Stomach (tissue), 4 donors: ENCODE measurements around the gene CARD11.

ENCODE experiments used
- EP300 ChIP-seq: sonication (generic); formaldehyde crosslinking; IDR thresholded peaks from one replicate; pipeline ENCODE4 v1.6.1; 2017; ENCODE audit warnings: antibody characterized with exemption
- TF ChIP-seq, protein P1 (sequence below), 7 experiments: fragments of 450-650 bp in 4 of 7; fragments of 200-600 bp in 3 of 7; sonication (generic) in 3 of 7; IDR thresholded peaks; one replicate each; pipeline ENCODE4 v1.5.1; 2016 to 2019; ENCODE audit warnings: antibody characterized with exemption in 7 of 7, control low read depth in 2 of 7, mild to moderate bottlenecking in 1 of 7

DNA sequence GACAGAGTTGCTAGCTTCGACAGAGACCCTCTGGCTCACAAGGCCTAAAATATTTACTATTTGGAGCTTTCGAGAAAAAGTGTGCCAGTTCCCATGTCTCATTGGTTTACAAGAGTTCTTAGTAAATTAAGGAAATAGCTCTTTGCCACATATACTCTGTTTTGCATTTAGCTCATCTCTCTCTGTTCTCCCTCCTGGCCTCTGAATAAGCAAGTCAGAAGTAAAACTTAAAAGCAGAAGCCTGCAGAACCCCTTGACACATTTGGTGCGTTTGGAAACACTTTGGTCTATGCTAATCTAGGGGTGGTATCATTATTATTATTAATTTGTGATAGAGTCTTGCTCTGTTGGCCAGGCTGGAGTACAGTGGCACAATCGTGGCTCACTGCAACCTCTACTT is 6.4 kb downstream of the CARD11 start:
- TF ChIP-seq EP300, result no peak
- TF ChIP-seq, protein P1, sequence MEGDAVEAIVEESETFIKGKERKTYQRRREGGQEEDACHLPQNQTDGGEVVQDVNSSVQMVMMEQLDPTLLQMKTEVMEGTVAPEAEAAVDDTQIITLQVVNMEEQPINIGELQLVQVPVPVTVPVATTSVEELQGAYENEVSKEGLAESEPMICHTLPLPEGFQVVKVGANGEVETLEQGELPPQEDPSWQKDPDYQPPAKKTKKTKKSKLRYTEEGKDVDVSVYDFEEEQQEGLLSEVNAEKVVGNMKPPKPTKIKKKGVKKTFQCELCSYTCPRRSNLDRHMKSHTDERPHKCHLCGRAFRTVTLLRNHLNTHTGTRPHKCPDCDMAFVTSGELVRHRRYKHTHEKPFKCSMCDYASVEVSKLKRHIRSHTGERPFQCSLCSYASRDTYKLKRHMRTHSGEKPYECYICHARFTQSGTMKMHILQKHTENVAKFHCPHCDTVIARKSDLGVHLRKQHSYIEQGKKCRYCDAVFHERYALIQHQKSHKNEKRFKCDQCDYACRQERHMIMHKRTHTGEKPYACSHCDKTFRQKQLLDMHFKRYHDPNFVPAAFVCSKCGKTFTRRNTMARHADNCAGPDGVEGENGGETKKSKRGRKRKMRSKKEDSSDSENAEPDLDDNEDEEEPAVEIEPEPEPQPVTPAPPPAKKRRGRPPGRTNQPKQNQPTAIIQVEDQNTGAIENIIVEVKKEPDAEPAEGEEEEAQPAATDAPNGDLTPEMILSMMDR (IDR thresholded peaks at IDR 0.05), result no peak
